ENCODE measurements around the gene AFAP1L2. TPM values are rescaled to one million over a fixed set of nuclear protein-coding genes. Genes with fewer than 3 reads are reported as not detected.

Gene AFAP1L2
- total RNA-seq, 1 experiment from 2014 or later = 17.6 TPM

DNA sequence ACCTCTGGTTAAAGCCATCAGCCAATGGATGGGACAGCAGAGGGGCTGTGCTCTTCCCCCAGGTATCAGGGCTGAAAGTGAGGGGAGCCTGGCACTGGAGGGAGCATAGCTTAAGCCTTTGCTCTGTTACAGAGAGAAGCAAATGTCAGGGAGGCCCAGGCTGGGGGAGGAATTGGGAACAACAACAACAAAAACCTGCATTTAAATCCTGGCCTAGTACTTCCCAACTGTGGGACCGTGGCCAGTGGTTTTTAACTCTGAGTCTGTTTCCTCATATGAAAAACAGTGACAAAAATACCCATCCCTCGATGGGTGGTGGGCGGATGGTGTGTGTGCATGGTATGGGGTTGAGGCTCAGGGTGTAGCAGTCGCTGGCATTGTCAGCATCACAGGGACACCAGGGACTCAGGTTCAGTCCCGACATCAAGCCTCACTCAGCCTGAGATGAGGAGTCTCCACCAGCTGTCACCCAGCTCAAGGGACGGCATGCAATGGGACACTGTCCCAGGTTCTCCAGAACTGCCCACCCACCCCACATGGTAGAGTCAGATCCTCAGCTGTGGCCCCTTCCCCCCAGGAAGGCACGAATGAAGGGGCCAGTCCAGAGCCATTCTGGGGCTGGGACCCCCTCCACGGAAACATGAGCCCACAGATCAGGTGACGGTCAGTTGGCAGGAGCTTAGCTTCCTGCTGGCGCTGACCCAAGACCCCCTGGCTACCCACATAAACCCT lies 74.5 kb downstream of the AFAP1L2 start:
- in situ Hi-C loops (cut with HindIII; ENCODE audit: low pct_unique_long_range_greater_than_20kb, low sequenced_read_pairs) = no loop called here

DNA sequence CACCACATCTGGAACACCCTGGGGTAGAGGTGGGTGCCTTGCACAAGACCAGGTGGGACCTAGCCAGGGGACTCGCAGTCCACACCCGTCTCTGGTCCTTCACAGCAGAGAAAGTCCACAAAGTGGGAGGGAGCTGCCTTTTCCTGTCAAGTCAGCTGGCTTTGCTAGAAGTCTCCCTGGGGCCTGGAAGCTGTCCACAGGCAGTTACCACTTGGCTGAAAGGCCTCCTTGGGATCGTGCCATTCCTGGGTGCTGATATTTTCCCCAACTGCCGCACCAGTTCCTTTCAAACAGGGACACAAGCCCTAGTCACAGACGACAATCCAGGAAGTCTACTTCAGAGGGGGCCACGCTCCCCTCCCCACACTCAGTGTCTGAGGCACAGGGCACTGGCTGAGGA lies 75.4 kb downstream of the AFAP1L2 start:
- in situ Hi-C loops (cut with HindIII; ENCODE audit: low pct_unique_long_range_greater_than_20kb, low sequenced_read_pairs) = no loop called here
- DNase-seq (ENCODE audit: low read depth) = no peak

More for the DNA sequence above, 74.5 kb downstream of the AFAP1L2 start:
- DNase-seq (ENCODE audit: low read depth) = no peak

DNA sequence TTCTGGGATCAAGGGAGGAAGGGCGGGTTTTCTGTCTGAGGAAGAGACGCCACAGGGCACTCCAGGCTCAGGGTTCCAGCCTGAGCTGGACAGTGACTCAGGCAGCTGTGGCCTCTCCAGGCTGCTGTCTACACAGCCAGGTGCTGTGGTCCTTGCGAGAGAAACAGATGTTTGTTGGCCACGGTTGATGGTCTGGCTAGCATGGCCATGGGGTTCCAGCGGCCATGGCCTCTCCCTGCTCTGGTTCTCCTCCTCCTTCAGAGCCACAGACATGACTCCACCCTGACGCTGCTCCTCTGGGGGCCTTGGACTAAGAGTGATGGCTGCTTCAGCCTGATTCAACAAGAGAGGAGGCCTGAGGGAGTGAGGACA lies 75.9 kb downstream of the AFAP1L2 start:
- no peak for DNase-seq (ENCODE audit: low read depth)
- in situ Hi-C loops (cut with HindIII; ENCODE audit: low pct_unique_long_range_greater_than_20kb, low sequenced_read_pairs) = no loop called here

DNA sequence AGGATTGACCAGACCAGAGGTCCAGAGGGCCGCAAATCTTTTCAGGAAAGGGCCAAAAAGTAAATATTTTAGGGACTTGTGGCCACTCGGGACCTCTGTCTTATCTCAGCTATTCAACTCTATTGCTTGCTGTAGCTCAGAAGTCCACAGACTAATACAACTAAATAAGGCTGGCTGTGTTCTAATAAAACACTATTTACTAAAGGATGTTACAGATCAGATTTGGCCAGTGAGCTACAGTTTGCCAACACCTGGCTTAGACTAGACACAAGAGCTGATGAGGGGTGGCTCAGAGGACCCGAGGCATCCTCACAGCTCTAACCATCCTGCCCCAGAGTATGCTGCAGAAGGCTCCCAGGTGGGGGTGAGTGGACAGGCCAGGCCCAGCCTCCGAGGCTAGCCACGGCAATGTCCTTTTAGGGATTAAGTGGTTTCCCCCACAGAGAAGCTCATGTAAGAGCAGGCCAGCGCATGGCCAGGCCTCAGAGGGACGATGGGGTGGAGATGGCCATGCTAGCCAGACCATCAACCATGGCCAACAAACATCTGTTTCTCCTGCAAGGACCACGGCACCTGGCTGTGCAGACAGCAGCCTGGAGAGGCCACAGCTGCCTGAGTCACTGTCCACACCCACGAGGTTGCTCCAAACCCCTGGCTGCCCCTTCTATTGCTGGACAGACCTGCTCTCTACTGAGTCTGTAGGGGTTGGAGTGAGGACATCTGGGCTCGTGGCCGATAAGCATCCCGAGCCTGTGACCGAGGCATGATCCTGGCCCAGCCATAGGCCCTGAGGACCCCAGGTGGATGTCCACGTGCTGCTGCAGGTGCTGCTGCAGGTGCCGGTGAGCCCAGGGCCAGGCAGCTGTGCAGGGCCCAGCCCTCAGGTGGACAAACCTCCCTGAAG lies 76.5 kb downstream of the AFAP1L2 start:
- in situ Hi-C loops (cut with HindIII; ENCODE audit: low pct_unique_long_range_greater_than_20kb, low sequenced_read_pairs) = no loop called here
- DNase-seq (ENCODE audit: low read depth) = no peak

DNA sequence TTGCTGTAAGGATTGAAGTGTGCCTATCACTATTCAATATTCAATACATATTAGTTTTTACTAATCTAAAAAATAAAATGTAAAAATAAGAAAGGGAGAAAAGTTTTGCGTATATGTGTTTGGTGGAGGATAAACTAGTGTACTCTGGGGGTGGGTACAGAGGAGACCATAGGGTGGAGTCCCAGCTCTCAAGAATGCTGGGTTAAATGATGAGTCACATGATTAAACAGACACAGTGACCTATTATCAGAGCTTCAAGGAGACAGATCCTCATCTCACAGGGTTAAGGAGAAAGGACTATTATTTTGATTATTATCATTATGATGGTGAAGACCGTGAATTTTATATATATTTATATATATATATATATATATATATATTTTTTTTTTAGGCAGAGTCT lies 77.5 kb downstream of the AFAP1L2 start:
- DNase-seq (ENCODE audit: low read depth) = no peak
- in situ Hi-C loops (cut with HindIII; ENCODE audit: low pct_unique_long_range_greater_than_20kb, low sequenced_read_pairs) = no loop called here

DNA sequence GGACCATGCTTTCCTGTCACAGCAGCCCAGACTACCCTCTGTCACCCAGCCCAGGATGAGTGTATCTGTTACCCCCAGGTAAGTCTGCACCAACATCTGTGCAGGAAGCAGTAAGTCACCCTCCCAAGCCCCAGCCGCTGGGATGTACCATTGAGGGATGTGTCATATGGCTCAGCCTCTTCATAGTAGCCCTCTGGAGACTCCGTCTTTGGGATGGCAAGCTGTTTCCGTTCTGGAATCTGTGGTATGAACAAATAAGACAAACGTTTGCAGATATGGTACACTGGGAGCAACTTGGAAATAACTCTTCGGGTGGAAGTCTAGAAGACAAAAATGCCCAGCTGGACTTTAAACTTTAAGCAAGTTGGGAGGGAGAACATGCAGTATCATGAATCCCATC lies 81.3 kb downstream of the AFAP1L2 start:
- in situ Hi-C loops (cut with HindIII; ENCODE audit: low pct_unique_long_range_greater_than_20kb, low sequenced_read_pairs) = no loop called here
- DNase-seq (ENCODE audit: low read depth) = no peak

DNA sequence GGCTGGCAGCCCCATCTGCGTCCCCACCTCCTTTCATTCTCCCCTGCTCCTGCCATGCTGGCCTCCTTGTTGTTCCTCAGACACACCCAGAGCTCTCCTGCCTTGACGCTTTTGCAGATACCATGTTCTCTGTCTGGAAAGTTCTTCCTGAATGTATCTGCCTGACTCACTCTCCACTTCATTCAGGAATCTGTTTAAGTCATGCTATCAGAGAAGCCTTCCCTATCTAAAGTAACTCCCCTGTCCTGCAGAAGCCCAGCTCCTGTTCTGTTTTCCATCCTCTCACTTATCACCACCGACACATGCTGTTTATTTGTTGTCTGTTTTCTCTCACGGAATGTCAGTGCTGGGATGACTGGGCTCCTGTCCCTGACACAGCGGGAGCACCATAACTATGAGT lies 82.0 kb downstream of the AFAP1L2 start:
- DNase-seq (ENCODE audit: low read depth) = no peak
- in situ Hi-C loops (cut with HindIII; ENCODE audit: low pct_unique_long_range_greater_than_20kb, low sequenced_read_pairs) = no loop called here

DNA sequence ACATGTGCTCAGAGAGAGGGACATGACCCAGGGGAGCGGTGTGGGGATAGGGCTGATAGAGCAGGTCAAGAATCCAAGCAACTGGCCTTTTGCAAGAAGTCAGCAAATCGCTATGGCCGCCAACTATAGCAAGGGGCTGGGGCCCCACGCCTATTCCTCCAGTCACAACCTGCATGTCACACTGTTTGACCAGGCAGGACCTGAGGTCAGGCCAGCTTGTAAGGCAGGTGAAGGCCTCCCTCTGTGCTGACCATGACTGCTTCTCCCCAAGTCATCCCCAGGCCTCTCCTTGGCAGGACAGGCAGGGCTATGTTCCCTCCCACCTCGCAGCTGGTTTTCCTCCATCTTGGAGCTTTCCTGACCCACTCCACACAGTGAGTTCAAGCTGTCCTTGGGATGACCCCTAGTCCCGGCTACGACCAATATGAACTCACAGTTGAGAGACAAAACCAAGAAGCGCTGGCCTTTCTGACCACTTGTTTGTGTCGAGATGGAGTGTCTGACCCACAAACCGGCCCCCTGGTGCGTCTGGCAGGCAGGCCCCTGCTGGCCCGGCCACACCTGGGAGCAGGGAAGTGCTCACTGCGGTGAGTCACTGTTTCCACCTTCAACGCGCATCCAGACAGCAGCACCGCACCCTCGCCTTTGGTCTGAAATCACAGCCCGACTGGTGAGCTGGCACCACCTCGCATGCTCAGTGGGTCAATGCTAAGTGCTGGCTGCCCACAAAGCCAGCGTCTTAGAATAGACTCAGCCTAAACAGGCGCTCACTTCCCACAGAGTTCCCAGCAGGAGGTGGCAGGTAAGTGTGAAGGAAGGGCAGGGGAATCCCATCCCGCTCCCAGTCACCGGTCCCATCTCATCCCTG lies 83.8 kb downstream of the AFAP1L2 start:
- in situ Hi-C loops (cut with HindIII; ENCODE audit: low pct_unique_long_range_greater_than_20kb, low sequenced_read_pairs) = no loop called here
- DNase-seq (ENCODE audit: low read depth) = peak; percentile 84

DNA sequence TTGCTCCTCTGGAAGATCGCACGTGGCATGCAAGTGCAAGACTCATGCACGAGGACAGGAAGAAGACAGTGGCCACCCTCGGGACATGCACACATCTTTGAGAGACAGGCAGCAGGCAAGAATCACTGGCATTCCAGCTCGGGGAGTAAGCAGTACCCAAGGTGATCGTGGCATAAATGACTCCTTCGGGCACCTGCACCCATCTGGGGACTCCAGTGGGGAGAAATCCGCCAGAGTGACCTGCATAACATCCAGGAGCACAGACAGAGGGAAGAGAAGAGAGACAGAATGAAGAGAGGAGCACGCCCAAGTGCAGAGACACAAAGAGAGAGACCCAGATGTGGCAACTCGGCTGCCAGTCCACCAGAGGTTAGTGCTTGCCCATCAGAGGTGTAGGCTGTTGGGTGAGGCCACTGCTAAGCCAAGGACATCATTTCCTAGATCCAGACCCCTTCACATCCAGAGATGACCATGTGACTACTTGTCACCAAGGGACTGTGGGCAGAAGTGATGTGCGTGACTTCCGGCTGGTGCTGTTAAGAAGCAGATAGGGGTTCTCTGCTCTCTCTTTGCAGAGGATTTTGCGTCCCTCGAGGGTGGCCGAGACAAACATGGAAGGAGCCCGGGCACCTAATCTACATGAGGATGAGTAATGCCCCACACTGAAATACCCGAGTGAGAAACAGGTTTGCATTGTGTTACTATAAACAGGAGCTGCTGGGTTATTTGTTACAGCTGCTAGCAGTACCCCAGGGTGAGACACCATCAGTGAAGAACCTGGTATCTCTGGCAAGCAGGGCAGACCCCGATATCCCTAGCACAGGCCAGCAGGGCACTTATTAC lies 84.7 kb downstream of the AFAP1L2 start:
- in situ Hi-C loops (cut with HindIII; ENCODE audit: low pct_unique_long_range_greater_than_20kb, low sequenced_read_pairs) = no loop called here

DNA sequence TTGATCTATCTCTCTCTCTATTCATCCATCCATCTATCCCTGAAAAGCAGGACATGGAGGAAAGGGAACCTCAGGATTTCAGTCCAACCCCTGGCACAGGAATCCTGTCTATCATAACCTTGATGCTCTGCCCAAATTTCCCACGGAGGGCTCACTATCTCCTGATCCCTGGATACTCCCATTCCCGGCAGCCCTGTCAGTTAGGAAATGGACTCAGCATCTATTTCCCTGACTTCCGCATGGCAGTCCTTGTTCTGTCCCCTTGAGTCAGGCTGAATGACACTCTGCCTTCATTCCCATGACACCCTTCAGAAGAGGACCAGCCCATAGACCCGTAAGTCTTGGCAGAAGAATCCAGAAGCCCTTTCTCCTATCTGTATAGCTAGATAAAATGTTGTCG lies 87.6 kb downstream of the AFAP1L2 start:
- no peak for DNase-seq (ENCODE audit: low read depth)
- in situ Hi-C loops (cut with HindIII; ENCODE audit: low pct_unique_long_range_greater_than_20kb, low sequenced_read_pairs) = no loop called here

More for the DNA sequence above, 84.7 kb downstream of the AFAP1L2 start:
- no peak for DNase-seq (ENCODE audit: low read depth)

DNA sequence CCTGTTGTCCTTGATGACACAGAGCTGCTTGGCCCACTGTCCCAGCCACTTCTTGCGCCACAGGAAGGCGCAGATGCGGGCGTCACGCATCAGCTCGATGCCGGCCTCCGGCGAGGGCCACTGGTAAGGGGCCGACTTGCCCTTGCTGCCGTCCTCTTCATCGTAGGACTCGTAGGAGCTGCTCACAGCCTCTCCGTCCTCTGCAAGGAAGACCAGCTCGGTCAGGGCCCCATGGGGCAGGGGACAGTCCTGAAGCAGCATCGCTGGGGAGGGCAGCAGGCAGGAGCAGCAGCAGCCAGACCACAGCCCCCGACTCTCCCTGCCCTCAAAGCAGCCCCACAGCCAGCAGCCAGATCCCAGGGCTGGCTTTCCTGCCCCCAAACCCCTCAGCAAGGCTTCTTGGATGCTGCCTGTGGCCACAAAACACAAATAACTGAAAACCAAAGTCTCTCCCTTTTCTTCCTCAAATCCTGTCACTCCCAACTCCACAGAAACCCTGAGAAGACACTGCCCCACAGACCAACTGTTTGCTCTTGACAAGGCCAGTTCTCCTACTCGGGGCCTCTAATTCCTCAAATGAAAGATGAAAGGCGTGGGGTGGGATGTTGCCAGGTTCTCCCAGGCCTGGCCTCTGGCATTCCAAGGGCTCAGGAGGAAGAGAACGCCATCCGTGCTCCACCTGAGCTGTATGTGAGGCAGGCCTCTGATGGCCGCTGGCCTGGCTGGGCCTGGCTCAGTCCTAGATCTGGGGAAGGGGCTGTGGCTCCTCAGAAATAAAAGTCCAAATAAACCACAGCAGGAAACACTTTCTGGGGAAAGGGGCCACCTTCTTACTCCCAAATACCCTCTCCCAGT lies 88.5 kb downstream of the AFAP1L2 start:
- in situ Hi-C loops (cut with HindIII; ENCODE audit: low pct_unique_long_range_greater_than_20kb, low sequenced_read_pairs) = no loop called here

DNA sequence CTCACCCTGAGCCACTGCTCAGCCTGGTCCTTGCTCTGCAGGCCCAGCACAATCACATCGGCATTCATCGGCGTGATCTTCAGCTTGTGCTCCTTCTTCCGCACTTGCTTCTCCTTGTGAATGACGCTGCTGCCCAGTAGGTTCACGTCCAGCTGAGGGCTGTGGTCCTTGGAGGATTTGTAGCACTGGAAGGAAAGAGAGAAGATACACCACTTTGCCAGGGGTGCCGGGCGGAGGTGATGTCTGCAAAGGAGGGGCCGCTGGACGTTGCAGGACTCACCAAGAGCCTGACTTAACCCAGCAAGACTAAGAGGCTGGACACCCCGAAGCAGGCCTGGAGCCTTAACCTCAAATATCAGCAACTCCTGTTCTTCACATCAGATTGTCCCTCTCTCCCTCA lies 90.4 kb downstream of the AFAP1L2 start:
- in situ Hi-C loops (cut with HindIII; ENCODE audit: low pct_unique_long_range_greater_than_20kb, low sequenced_read_pairs) = no loop called here
- no peak for DNase-seq (ENCODE audit: low read depth)

More for the DNA sequence above, 88.5 kb downstream of the AFAP1L2 start:
- no peak for DNase-seq (ENCODE audit: low read depth)

DNA sequence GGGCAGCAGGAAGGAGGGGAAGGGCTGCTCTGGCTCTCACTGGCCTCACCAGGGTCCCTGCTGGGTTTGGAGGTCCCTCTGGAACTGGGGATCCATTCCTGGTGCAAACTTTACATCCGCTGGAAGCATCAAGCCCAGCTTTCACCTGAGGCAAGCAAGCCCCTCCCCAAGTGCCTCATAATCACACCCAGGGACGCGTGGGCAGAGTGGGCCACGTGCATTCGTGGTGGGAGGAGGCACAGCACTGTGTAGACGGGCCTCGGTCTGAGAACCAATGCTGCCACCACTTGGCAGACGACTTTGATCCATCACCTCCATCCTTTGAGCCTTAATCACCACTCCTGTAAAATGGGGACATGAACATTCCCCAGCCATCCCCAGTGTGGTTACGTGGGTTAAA lies 91.2 kb downstream of the AFAP1L2 start:
- DNase-seq (ENCODE audit: low read depth) = no peak
- in situ Hi-C loops (cut with HindIII; ENCODE audit: low pct_unique_long_range_greater_than_20kb, low sequenced_read_pairs) = no loop called here

DNA sequence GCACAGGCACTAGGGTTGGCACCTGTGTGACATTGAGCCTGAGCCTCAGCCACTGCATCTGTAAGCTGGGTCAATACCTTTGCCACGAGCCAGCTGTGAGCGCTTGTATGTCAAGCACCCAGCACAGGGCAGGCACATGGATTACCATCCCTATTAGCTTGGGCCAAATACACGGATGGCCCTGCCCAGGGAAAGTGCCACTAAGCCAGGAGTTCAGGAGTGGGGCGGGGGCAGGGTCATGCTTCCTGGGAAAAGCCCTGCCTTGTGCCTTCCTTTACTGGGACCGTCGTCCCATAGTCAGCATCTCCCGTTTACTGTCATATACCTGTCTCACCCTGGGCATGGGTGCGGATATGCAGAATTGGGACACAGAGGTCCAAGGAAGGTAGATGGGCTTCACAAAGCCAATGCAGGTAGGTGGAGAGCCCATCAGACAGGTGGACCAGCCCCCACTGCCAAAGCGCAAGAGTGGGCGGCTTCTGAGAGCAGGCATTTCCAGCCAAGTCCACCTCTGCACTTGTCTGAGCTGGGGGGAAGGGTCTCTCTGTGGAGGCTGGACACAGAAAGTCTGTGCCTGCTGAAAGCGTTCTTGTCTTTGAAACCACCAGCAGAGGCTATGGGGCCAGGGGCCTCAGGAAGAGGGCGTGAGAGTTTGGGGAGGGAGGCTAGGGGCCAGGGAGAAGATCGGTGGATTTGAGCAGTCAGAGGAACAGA lies 92.6 kb downstream of the AFAP1L2 start:
- no peak for DNase-seq (ENCODE audit: low read depth)
- in situ Hi-C loops (cut with HindIII; ENCODE audit: low pct_unique_long_range_greater_than_20kb, low sequenced_read_pairs) = no loop called here

DNA sequence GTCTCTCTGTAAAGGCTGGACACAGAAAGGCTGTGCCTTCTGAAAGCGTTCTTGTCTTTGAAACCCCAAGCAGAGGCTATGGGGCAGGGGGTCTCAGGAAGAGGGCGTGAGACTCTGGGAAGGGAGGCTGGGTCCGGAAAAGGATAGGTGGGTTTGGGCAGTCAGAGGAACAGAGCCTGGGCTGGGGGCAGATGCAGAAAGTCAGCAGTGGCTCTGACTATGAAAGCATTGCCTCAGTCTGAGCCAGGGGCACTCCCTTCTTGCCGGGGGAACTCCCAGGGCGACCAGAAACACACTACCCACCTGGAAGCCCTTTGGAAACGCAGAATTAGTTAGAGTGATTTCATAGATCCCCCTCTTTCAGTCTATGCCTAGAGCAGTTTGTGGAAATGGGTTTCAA lies 93.3 kb downstream of the AFAP1L2 start:
- in situ Hi-C loops (cut with HindIII; ENCODE audit: low pct_unique_long_range_greater_than_20kb, low sequenced_read_pairs) = no loop called here
- no peak for DNase-seq (ENCODE audit: low read depth)

DNA sequence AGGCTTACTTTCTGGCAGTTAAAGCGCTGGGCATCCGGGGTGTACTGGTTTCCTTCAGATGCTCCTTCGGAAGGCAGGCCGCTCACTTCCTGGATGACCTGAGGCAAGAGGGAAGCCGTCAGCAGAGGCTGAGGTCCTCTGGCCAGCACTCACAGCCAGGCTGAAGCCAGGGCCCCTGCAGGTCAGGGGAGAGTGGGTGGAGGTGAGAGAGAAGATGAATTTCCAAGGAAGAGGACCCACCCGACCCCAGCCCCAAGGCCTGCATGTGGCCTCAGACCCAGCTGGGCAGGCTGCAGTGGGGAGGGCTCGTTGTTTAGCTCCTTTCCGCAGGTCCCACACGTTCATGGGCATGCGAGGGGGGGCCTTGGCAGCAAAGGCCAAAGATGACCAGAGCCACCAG lies 94.0 kb downstream of the AFAP1L2 start:
- in situ Hi-C loops (cut with HindIII; ENCODE audit: low pct_unique_long_range_greater_than_20kb, low sequenced_read_pairs) = no loop called here

DNA sequence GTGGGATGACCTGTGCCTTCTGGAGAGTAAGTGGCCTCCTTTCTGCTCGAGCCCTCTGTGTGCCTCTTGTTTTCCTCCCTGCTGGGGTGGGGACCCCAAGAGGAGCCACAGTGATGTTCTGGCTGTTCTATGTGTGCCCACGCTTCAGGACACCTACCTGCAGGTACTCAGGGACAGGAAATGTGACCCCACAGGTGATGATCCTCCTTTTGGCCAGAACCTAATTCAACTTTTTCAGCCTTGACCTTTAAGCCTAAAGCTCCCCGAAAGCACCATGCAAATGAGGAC lies 95.0 kb downstream of the AFAP1L2 start:
- DNase-seq (ENCODE audit: low read depth) = no peak
- in situ Hi-C loops (cut with HindIII; ENCODE audit: low pct_unique_long_range_greater_than_20kb, low sequenced_read_pairs) = no loop called here

More for the DNA sequence above, 94.0 kb downstream of the AFAP1L2 start:
- no peak for DNase-seq (ENCODE audit: low read depth)

Measured in Caki2 (cell line).